ENCODE measurements around the gene ARHGAP4. TPM values are rescaled to one million over a fixed set of nuclear protein-coding genes. Genes with fewer than 3 reads are reported as not detected.

The ARHGAP4 gene
- total RNA-seq, 2 experiments from 2014 or later = 317 to 324 TPM

DNA sequence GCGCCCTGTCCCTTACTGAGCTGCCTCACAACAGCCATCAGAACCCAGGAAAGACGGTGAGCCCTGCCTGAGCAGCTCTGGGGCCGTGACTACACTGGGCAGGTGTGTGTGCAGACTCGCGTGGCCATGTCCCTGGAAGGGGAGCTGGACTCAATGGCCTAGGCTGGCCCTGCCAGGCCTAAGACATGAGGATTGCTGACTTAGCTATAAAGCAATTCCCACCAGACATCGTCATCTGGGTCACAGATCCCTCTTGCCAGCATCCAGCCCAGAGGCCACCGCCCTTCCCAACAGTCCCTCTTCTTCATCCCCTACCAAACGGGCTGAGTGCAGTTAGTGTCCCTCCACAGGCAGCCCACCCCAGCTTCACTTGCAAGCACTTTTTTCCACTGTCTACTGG lies 5.1 kb upstream of the ARHGAP4 start:
- Mint-ChIP-seq H3K27ac (peak overlapping the region; percentile 72), H3K36me3 (ENCODE audit: low read depth) (peaks cover 20% of the 10 kb centered on the region), H3K9me3 (ENCODE audit: insufficient read depth) (no peaks in the 10 kb centered on the region), H3K4me3 (no peak overlapping the region), H3K4me1 (ENCODE audit: low read depth) (peaks cover 31% of the 10 kb centered on the region), H3K27me3 (ENCODE audit: low read depth) (no peaks in the 10 kb centered on the region)
- DNase-seq (no peak), ATAC-seq (no peak)
- ChIA-PET CTCF (interaction anchor here (10.6 kb wide), 1 partner anchor 18 kb away, joined by 228 read pairs; the partner anchor contains the start of gene RENBP), POLR2A (interaction anchor here (9.3 kb wide), 1 partner anchor 17 kb away, joined by 84 read pairs; the partner anchor contains the start of gene RENBP)

DNA sequence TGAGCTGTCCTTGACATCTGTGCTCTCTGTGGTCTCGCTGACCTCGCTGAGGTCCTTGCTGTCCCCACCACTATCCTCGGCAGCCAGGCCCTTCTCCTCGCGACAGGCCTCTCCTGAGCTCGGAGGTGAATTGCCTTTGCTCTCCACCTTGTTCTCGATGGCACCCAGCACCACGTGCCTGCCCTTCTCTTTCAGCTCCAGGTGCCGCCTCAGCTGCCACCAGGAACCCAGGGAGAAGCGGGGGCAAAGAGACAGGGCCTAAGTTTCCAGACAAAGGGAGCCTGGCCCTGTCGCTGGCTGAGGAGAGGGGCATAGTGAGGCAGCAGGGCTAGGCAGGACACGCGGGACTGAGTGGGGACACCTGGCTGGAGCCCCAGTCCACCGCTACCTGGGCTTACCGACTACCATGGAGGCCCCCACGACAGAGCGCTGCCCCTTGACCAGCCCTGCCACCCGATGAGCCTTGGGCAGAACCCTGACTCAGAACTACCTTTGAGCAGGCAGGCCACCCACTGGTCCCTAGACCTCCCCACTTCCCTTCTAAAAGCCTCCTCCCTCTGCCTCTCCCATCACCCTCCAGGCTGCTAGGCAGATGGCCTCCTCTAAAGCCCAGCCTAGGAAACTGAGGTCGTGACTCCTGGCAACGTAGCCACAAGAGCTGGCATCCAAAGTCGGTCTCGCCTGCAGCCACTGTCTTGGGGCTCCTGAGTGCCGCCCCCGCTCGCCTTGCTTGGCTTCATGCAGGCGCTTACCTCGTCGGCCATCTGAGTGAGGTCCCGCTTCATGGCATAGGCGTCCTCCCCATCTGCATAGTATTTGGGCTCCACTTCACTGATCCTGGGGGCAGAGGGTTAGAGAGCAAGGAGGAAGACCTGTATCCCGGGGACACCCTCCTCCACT lies 4.2 kb upstream of the ARHGAP4 start:
- no peak overlapping the region for H3K4me3 Mint-ChIP-seq
- H3K27me3 Mint-ChIP-seq (ENCODE audit: low read depth) = no peaks in the 10 kb centered on the region
- no peaks in the 10 kb centered on the region for H3K9me3 Mint-ChIP-seq (ENCODE audit: insufficient read depth)
- ATAC-seq (no peak), DNase-seq (no peak)
- ChIA-PET POLR2A (interaction anchor here (9.3 kb wide), 1 partner anchor 17 kb away, joined by 84 read pairs; the partner anchor contains the start of gene RENBP), CTCF (interaction anchor here (10.6 kb wide), 1 partner anchor 19 kb away, joined by 228 read pairs; the partner anchor contains the start of gene RENBP)
- H3K27ac Mint-ChIP-seq = no peak overlapping the region
- H3K36me3 Mint-ChIP-seq (ENCODE audit: low read depth) = peaks cover 23% of the 10 kb centered on the region
- peaks cover 28% of the 10 kb centered on the region for H3K4me1 Mint-ChIP-seq (ENCODE audit: low read depth)

DNA sequence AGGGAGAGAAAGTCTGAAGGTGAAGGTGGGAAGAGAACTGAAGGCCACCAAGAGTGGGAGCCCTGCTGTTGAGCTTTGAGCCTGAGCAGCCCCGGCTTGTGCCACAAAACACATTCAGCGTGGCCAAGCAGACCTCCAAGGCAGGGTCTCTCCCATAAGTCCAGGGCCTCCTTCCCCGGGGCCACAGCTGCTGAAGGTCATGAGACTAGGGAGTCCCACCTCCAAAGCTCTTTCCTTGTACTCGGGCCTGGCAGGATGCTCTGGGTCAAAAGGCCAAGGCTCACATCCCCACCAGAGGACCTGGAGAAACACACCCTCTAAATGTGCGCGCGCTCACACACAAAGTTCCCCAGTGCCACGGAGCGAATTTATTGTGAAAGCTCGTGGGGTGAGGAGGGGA lies 3.5 kb upstream of the ARHGAP4 start:
- H3K27ac Mint-ChIP-seq = peak overlapping the region; percentile 94
- no peaks in the 10 kb centered on the region for H3K27me3 Mint-ChIP-seq (ENCODE audit: low read depth)

DNA sequence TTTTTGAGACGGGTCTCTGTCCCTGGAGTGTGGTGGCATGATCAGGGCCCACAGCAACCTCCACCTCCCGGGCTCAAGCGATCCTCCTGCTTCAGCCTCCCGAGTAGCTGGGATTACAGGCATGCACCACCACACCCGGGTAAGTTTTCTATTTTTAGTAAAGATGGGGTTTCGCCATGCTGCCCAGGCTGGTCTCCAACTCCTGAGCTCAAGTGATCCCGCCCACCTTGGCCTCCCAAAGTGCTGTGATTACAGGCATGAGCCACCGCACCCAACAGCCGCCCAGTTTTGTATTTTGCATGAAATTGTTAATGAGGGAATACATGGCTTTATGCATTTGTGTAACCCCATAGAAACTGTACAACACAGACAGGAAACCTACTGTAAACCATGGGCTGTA lies 2.8 kb upstream of the ARHGAP4 start:
- POLR2A ChIA-PET = interaction anchor here (0.7 to 9.3 kb wide), 6 partner anchors 8 to 41 kb away, joined by 3 to 90 read pairs (median 4); partner anchors contain the start of genes HCFC1, RENBP and TMEM187
- peaks cover 36% of the 10 kb centered on the region for H3K36me3 Mint-ChIP-seq (ENCODE audit: low read depth)
- DNase-seq (no peak), ATAC-seq (no peak)
- peak overlapping the region; percentile 94 for H3K27ac Mint-ChIP-seq
- H3K4me1 Mint-ChIP-seq (ENCODE audit: low read depth) = peaks cover 28% of the 10 kb centered on the region
- H3K4me3 Mint-ChIP-seq = peak overlapping the region; percentile 86
- H3K9me3 Mint-ChIP-seq (ENCODE audit: insufficient read depth) = no peaks in the 10 kb centered on the region
- H3K27me3 Mint-ChIP-seq (ENCODE audit: low read depth) = no peaks in the 10 kb centered on the region
- CTCF ChIA-PET = interaction anchor here (1.0 to 10.6 kb wide), 4 partner anchors 13 to 165 kb away, joined by 3 to 228 read pairs (median 4); partner anchors contain the start of genes PLXNB3 and RENBP

More for the DNA sequence above, 3.5 kb upstream of the ARHGAP4 start:
- DNase-seq = no peak
- ChIA-PET POLR2A (interaction anchor here (1.0 to 9.3 kb wide), 2 partner anchors 10 to 18 kb away, joined by 3 to 84 read pairs; partner anchors contain the start of gene RENBP), CTCF (interaction anchor here (10.6 kb wide), 1 partner anchor 19 kb away, joined by 228 read pairs; the partner anchor contains the start of gene RENBP)
- no peak for ATAC-seq
- peaks cover 29% of the 10 kb centered on the region for H3K36me3 Mint-ChIP-seq (ENCODE audit: low read depth)
- no peaks in the 10 kb centered on the region for H3K9me3 Mint-ChIP-seq (ENCODE audit: insufficient read depth)
- peaks cover 28% of the 10 kb centered on the region for H3K4me1 Mint-ChIP-seq (ENCODE audit: low read depth)
- H3K4me3 Mint-ChIP-seq = peak overlapping the region; percentile 86

DNA sequence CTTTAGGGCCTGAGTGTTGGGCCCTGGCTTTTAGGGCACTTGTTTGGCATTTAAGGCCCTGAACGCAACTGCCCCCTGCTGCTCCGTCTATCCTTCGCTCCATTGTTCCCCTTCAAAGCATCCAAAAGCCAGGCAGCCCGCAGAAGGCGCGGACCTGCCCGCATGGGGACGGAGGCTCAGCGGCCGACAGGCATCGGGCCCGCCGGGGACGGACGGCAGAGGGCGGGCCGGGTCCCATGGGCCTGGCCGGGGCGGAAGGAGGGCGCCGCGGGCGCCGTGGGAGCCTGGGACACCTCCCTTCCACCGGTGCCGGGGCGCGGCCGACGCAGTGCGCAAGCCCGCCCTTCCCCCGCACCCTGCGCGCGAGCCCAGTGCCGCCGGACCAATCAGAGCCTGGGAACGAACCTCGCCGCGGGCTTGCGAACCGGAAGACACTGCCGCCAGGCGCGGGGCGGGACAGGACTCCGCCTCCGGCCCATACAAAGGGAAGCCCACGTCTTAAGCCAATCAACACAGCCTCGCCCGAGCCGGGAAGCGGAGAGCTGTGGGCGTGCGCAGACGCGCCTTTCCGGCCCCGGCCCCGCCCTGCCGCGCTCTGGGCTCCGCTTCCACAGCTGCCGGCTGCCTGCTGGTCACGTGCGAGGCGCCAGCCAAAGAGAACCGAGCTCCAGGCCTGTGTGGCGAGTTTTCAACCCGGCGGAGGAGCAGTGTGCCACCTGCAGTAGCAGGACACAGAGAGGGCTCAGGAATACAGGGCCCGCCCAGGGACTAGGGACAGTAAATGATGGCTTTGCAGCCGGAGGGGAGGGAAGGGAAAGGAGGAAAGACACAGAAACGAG lies 2.1 kb upstream of the ARHGAP4 start:
- ChIA-PET POLR2A (interaction anchor here (0.6 to 9.3 kb wide), 10 partner anchors 9 to 167 kb away, joined by 3 to 90 read pairs (median 4); partner anchors contain the start of genes HCFC1, RENBP and TMEM187), CTCF (interaction anchor here (1.0 to 10.6 kb wide), 6 partner anchors 11 to 164 kb away, joined by 3 to 228 read pairs (median 4); partner anchors contain the start of genes HCFC1, PLXNB3, RENBP and TMEM187)
- Mint-ChIP-seq H3K27ac (peak overlapping the region; percentile 98), H3K9me3 (ENCODE audit: insufficient read depth) (no peaks in the 10 kb centered on the region), H3K4me3 (peak overlapping the region; percentile 86), H3K36me3 (ENCODE audit: low read depth) (peaks cover 42% of the 10 kb centered on the region), H3K4me1 (ENCODE audit: low read depth) (peaks cover 28% of the 10 kb centered on the region), H3K27me3 (ENCODE audit: low read depth) (no peaks in the 10 kb centered on the region)
- ATAC-seq (peak; percentile 85), DNase-seq (peak; percentile 94)

DNA sequence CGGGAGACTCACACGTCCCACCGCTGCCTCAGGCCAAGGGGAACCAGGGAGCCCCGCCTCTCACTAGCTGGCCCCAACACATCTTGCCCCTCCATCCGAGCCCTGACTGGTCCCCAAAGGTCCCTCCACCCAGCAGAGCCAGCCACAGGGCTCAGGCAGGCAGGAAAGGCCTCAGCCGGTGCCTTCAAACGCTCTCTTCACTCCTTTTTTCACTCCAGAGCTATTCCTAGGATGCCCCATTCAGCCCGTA lies 1.5 kb upstream of the ARHGAP4 start:
- no peaks in the 10 kb centered on the region for H3K9me3 Mint-ChIP-seq (ENCODE audit: insufficient read depth)
- peaks cover 47% of the 10 kb centered on the region for H3K36me3 Mint-ChIP-seq (ENCODE audit: low read depth)
- H3K4me1 Mint-ChIP-seq (ENCODE audit: low read depth) = peaks cover 31% of the 10 kb centered on the region
- POLR2A ChIA-PET = interaction anchor here (0.6 to 9.3 kb wide), 9 partner anchors 12 to 167 kb away, joined by 3 to 90 read pairs (median 5); partner anchors contain the start of genes HCFC1, RENBP and TMEM187
- ATAC-seq = peak; percentile 1
- peak overlapping the region; percentile 84 for H3K4me3 Mint-ChIP-seq
- peak; percentile 44 for DNase-seq
- H3K27me3 Mint-ChIP-seq (ENCODE audit: low read depth) = no peaks in the 10 kb centered on the region
- CTCF ChIA-PET = interaction anchor here (1.3 to 10.6 kb wide), 4 partner anchors 12 to 162 kb away, joined by 3 to 228 read pairs (median 20); partner anchors contain the start of genes HCFC1, RENBP and TMEM187
- peak overlapping the region; percentile 98 for H3K27ac Mint-ChIP-seq

DNA sequence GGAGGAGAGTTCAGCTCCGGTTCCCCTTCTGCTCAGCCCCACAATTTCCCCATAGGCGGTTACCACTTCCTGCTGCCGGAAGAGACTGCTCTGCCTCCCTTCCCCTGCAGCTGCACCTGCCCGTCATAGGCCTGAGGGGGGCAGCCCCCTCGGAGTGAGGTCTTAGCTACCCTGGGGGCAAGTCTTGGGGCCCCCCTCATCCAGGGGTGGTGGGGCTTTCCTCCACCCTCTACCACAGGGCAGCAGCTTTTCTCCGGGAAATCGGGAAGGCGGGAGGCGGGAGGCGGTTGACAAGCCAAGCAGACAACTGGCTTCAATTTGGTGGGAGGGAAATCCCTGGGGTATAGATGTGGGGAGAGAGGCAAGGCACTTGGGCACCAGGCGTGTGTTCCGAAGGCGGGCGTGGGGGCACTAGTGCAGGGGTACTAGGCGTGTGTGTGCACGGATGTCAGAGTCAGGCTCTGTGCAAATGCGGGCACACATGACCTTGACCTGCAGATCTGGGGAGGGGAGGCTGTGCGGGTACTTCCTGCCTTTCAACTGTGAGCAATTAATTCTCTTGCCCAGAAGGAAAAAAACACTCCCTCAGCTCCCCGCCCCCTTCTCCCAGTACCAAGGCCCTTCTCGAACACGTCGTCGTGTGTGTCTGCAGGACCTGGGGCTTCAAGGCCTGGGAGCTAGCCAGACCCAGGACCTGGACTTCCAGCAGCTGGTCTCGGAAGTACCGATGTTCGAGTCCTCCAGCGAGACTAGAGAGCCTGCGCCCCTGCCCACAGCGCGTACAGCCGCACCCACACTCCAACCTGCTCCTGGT lies 1.0 kb upstream of the ARHGAP4 start:
- peak overlapping the region; percentile 84 for H3K4me3 Mint-ChIP-seq
- H3K27me3 Mint-ChIP-seq (ENCODE audit: low read depth) = no peaks in the 10 kb centered on the region
- CTCF ChIA-PET = interaction anchor here (0.8 to 10.6 kb wide), 4 partner anchors 13 to 446 kb away, joined by 3 to 228 read pairs (median 20); partner anchors contain the start of genes HCFC1, RENBP and TMEM187
- H3K27ac Mint-ChIP-seq = peak overlapping the region; percentile 98
- peaks cover 36% of the 10 kb centered on the region for H3K4me1 Mint-ChIP-seq (ENCODE audit: low read depth)
- ATAC-seq = peak; percentile 42
- H3K36me3 Mint-ChIP-seq (ENCODE audit: low read depth) = peaks cover 51% of the 10 kb centered on the region
- peak; percentile 87 for DNase-seq
- no peaks in the 10 kb centered on the region for H3K9me3 Mint-ChIP-seq (ENCODE audit: insufficient read depth)
- POLR2A ChIA-PET = interaction anchor here (0.6 to 9.3 kb wide), 15 partner anchors 9 to 168 kb away, joined by 3 to 90 read pairs (median 4); partner anchors contain the start of genes HCFC1, RENBP and TMEM187

DNA sequence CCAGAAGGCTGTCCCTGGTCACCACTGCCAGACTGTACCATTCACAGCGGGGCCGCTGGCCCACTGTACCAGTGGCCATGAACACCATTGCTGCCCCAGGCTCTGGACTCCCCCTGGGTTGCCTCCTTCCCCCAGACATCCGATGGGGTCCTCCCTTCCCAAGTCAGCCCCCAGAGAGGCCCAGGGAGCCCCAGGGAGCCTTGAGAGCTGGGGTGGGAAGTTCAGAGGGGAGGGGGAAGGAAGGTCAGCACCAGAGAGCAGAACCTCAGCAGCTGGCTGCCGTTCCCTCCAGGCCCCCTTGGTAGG lies 441 bp upstream of the ARHGAP4 start:
- ChIA-PET CTCF (interaction anchor here (0.8 to 10.6 kb wide), 3 partner anchors 22 to 447 kb away, joined by 3 to 228 read pairs (median 37); partner anchors contain the start of genes HCFC1, RENBP and TMEM187), POLR2A (interaction anchor here (0.6 to 9.3 kb wide), 15 partner anchors 10 to 94 kb away, joined by 3 to 90 read pairs (median 4); partner anchors contain the start of genes HCFC1, RENBP and TMEM187)
- H3K9me3 Mint-ChIP-seq (ENCODE audit: insufficient read depth) = no peaks in the 10 kb centered on the region
- no peak for DNase-seq
- H3K27ac Mint-ChIP-seq = peak overlapping the region; percentile 98
- H3K4me1 Mint-ChIP-seq (ENCODE audit: low read depth) = peaks cover 39% of the 10 kb centered on the region
- peaks cover 50% of the 10 kb centered on the region for H3K36me3 Mint-ChIP-seq (ENCODE audit: low read depth)
- H3K4me3 Mint-ChIP-seq = peak overlapping the region; percentile 84
- no peaks in the 10 kb centered on the region for H3K27me3 Mint-ChIP-seq (ENCODE audit: low read depth)
- peak; percentile 5 for ATAC-seq

DNA sequence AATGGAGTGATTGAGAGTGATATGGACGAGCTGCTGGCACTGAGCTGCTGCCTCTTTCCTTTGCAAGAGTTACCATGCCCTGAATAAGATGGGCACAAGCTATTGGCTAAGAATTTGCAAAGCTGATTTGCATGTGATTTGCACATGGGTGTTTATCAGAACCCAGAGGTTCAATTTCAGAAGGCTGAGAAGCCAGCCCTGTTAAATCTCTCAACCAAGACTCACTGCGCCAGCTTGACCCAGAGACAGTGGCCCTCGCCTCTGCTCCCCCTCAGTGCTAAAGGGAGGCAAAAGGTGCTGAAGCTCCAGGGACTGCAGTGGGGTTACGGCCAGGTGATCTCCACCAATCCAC lies 701 bp downstream of the ARHGAP4 start:
- H3K36me3 Mint-ChIP-seq (ENCODE audit: low read depth) = peaks cover 41% of the 10 kb centered on the region
- POLR2A ChIA-PET = interaction anchor here (1.0 to 9.3 kb wide), 9 partner anchors 11 to 198 kb away, joined by 3 to 90 read pairs (median 6); partner anchors contain the start of genes HCFC1, RENBP and TMEM187
- CTCF ChIA-PET = interaction anchor here (1.0 to 10.6 kb wide), 8 partner anchors 10 to 131 kb away, joined by 3 to 228 read pairs (median 6); partner anchors contain the start of genes HCFC1, IDH3G, NAA10 and RENBP
- H3K9me3 Mint-ChIP-seq (ENCODE audit: insufficient read depth) = no peaks in the 10 kb centered on the region
- DNase-seq = no peak
- peak overlapping the region; percentile 95 for H3K4me3 Mint-ChIP-seq
- no peak for ATAC-seq
- no peaks in the 10 kb centered on the region for H3K27me3 Mint-ChIP-seq (ENCODE audit: low read depth)
- peaks cover 29% of the 10 kb centered on the region for H3K4me1 Mint-ChIP-seq (ENCODE audit: low read depth)
- peak overlapping the region; percentile 96 for H3K27ac Mint-ChIP-seq
